Skeletal muscle satellite cell (primary cell): Measurements from ENCODE around the gene MAP4.

Experiments used
- H3K27me3 ChIP-seq: 2 replicates; pipeline ENCODE4 v1.7.0; 2013; ENCODE audit warnings: low read length; ENCODE audit not compliant: control insufficient read depth, insufficient read depth
- H3K36me3 ChIP-seq: 2 replicates; pipeline ENCODE4 v1.7.0; 2013; ENCODE audit warnings: mild to moderate bottlenecking, control low read depth, low read length; ENCODE audit not compliant: insufficient read depth
- H3K4me1 ChIP-seq: 2 replicates; pipeline ENCODE4 v1.7.0; 2013; ENCODE audit warnings: low read length; ENCODE audit not compliant: control insufficient read depth, insufficient read depth
- H3K4me2 ChIP-seq: 2 replicates; pipeline ENCODE4 v1.7.0; 2013; ENCODE audit warnings: mild to moderate bottlenecking, low read length
- H3K4me3 ChIP-seq: 2 replicates; pipeline ENCODE4 v1.7.0; 2013; ENCODE audit warnings: low read length
- H3K9ac ChIP-seq: 2 replicates; pipeline ENCODE4 v1.7.0; 2013; ENCODE audit warnings: mild to moderate bottlenecking, low read depth, low read length, moderate library complexity
- H3K9me3 ChIP-seq: replicated peaks from 2 replicates; pipeline ENCODE4 v1.7.0; 2013; ENCODE audit warnings: mild to moderate bottlenecking, control low read depth, low read length

MAP4 gene

DNA sequence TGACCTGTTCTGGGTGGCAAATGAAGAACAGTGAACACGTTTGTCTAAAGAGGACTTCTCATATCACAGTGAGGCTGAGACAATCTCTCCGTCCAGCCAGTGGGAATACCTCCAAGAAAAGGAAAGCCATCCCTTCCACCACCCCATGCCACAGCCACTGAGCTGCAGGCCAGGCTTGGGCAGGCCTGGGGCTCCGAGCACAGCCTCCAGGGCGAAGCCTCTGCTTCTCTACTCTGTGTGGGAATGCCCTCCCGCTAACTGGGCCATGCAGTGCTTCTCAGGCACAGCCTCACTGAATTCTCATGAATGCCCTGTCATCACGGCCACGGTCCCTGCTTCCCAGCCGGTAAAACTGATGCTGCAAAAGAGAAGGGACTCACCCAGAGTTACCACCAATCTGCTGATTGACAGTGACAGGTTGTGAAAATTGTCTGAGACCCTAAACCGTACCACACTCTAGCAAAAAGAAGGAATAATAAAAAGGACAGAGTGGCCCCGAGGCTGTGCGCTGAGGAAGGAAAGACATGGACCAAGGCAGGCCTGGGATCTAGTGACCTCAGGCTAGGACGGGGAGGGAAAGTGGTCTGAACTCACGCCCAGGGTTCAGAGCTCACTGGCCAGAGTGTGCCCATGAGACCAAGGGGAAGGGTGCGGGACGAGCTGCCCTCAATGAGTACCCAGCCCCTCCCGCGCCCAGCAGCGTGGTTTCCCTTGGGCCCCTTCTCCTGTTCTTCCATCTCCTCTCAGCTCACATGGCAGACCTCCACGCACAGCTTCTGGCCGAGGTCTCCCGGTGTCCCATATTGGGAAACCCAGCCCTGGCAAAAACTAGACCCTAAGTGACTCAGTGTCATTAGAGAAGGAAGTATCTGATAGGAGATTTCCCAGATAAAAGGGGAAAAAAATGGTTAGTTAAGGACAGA, 160.5 kb downstream of the MAP4 start:
- Histone ChIP-seq H3K9me3 (no peaks in the 10 kb centered on the region), H3K4me2 (no peak overlapping the region), H3K9ac (no peak overlapping the region), H3K27me3 (no peaks in the 10 kb centered on the region), H3K4me1 (no peaks in the 10 kb centered on the region), H3K36me3 (peaks cover 84% of the 10 kb centered on the region), H3K4me3 (no peak overlapping the region)

DNA sequence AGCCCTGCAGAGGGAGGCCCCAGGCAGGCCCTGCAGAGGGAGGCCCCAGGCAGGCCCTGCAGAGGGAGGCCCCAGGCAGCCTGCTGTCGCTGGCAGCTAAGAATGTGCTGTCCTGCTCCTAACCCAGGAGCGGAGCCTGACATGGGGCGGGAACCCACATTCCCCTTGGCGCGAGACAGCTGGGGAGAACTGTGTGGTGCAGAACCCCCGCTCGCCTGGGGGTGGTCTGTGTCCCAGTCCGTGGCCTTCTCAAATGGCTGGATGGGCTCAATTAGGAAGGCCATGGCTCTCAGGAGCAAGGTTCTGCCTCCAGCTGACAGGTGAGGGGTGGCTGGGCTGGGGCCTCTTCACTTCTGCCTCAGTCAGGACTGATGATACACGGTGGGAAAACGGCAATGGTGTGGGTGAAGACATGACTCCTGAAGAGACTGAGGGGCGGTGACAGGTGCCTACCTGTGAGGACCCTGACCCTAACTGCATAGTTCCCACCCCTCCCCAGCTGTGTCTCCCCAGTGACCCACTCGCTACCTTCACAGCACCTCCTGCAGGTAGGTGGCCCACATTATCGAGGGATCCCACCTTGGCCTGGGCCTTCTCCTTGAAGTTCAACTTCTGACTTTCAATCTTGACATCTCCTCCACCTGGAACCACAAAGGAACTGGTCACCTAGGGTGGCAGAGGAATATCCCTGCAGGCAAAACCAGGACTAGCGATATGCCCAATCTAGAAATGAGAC, 161.3 kb downstream of the MAP4 start:
- no peak overlapping the region for H3K9ac ChIP-seq
- no peaks in the 10 kb centered on the region for H3K4me1 ChIP-seq
- no peaks in the 10 kb centered on the region for H3K27me3 ChIP-seq
- peaks cover 84% of the 10 kb centered on the region for H3K36me3 ChIP-seq
- H3K4me3 ChIP-seq: no peak overlapping the region
- no peak overlapping the region for H3K4me2 ChIP-seq
- no peaks in the 10 kb centered on the region for H3K9me3 ChIP-seq

DNA sequence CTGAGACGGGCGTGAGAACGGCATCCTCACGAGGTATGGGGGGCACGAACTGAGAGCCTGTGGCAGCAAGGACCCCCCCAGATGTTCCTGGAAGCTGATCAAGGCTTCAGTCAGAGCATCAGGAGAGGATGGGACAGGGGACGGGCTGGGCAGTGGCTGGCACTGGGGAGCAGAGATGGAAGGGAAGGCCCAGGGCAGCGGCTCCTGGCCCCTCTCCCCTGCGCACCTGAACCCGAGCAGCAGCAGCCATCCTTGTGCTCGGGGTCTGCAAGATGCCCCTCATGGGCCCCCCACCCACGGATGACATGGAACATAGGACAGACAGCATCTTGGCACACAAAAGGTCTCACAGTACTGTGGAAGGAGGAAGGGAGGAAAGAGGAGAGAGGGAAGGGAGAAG, 161.9 kb downstream of the MAP4 start:
- no peak overlapping the region for H3K4me3 ChIP-seq
- no peaks in the 10 kb centered on the region for H3K4me1 ChIP-seq
- H3K36me3 ChIP-seq: peaks cover 86% of the 10 kb centered on the region
- H3K27me3 ChIP-seq: no peaks in the 10 kb centered on the region
- no peak overlapping the region for H3K9ac ChIP-seq
- H3K9me3 ChIP-seq: no peaks in the 10 kb centered on the region
- no peak overlapping the region for H3K4me2 ChIP-seq

DNA sequence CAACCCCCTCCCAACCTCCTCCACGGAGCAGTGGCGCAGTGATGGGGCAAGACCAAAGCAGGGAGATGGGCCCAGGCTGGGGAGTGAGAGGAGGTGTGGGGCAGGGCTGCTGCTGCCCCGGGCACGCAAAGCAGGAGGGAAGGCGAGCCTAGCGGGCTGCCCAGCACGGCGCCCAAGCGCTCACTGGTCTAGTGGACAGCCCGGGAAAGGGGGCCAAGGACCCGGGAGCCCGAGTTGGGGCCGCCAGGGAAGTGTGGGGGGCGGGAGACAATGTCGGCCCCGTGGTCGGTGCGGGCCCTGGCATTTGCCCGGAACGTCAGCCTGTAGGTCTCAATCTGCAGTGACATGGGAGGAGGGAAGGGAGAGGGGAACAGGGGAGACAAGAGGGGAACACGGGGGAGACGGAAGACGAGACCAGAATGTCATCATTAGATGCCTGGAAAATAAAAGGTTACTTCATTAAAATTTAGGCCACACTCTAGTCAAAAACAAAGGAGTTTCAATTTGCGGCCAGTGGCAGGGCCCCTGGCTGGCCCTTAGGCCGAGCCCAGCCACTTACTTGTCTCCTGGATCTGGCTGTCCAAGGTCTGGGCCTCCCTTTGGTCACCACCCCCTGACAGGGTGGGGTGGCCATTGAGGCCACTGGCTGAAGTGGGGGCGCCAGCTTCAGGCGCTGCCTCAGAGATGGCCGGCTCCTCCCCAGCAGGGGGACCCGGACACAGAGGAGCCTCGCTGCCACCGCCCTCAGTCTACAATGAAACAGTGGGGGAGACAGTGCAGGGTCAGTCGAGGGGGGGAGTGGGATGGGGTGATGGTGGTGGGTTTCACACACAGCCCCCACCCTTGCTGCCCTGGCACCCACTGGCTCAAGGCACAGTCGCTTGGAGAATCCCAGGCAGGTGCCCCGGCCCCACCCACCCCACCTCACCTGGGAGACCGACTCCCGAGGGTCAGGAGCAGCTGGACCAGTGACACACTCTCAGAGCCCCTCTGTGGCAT, 163.3 kb downstream of the MAP4 start:
- H3K36me3 ChIP-seq: peaks cover 91% of the 10 kb centered on the region
- H3K27me3 ChIP-seq: no peaks in the 10 kb centered on the region
- no peaks in the 10 kb centered on the region for H3K9me3 ChIP-seq
- no peak overlapping the region for H3K9ac ChIP-seq
- H3K4me3 ChIP-seq: no peak overlapping the region
- no peak overlapping the region for H3K4me2 ChIP-seq
- no peaks in the 10 kb centered on the region for H3K4me1 ChIP-seq

DNA sequence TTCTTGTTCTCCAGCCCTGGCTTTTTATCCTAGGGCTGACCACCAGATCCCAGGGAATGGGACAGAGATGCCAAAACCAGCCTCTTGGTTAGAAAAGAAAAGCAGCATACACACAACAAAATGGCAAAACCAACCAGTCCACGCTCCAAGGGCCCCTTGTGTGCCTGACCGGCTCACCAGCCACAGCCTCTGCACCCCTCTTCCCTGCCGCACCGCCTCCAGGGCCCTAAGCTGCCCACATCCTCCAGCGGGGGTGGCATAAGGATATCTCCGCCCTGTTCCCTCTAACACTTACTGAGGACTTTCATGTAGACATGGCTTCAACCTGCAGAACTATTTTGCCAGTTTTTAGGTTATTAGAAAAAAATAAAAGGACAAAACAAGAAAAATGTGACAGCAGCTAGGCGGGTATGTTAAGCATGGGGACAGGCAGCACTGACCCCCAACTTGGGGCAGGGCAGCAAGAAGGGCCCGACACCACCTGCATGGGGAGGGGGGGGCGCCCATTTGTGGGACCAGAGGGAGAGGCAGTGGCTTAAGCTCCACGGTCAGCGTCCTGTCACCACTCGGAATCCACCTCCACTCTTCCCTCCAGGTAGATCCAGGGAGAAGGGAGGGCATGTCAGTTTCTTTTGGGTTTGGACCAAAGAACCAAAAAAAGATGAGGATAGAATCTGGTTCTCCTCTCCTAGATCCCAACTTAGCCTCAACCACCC, 164.2 kb downstream of the MAP4 start:
- Histone ChIP-seq H3K9ac (no peak overlapping the region), H3K4me2 (no peak overlapping the region), H3K9me3 (no peaks in the 10 kb centered on the region), H3K4me1 (no peaks in the 10 kb centered on the region), H3K36me3 (peaks cover 95% of the 10 kb centered on the region), H3K4me3 (no peak overlapping the region), H3K27me3 (no peaks in the 10 kb centered on the region)

DNA sequence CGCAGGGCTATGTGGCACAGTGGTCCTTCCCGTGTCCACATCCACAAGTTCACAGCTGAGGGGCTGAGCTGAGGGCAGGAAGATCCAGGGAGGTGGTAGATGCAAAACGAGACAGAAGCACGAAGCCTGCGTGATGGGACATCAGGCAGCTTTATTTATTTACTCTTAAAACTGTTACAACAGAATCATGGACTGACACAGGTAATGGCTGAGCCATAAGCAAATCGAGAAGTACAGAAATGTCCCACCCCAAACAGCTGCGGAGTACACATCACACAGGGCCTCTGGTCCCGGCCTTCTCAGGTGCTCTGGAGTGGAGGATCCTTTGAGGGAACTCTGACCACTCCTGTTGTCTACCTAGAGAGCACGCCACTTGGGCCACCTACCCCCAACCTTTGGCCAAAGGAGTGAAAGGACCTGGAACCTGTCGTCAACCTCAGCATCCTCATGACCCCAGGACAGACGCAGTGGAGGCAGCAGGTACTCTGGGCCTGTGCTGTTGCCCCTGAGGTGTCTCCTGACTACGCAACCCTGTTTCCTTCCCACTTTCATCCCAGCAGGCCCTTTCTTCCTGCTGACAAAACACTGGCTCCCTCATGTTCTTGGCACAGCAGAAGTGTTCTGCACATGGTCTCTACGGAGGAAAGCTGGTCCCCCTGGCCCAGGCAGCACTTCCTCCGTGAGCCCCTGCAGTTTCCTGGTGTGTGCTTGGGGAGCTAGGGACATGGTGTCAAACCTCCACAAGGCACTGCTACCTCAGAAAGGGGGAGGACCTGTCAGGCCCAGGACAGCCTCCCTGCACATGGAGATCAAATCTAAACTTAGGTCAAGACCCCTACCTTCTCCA, 165.4 kb downstream of the MAP4 start:
- H3K4me1 ChIP-seq: no peaks in the 10 kb centered on the region
- no peaks in the 10 kb centered on the region for H3K9me3 ChIP-seq
- no peak overlapping the region for H3K4me2 ChIP-seq
- H3K9ac ChIP-seq: no peak overlapping the region
- H3K36me3 ChIP-seq: peaks cover 96% of the 10 kb centered on the region
- no peaks in the 10 kb centered on the region for H3K27me3 ChIP-seq
- no peak overlapping the region for H3K4me3 ChIP-seq

DNA sequence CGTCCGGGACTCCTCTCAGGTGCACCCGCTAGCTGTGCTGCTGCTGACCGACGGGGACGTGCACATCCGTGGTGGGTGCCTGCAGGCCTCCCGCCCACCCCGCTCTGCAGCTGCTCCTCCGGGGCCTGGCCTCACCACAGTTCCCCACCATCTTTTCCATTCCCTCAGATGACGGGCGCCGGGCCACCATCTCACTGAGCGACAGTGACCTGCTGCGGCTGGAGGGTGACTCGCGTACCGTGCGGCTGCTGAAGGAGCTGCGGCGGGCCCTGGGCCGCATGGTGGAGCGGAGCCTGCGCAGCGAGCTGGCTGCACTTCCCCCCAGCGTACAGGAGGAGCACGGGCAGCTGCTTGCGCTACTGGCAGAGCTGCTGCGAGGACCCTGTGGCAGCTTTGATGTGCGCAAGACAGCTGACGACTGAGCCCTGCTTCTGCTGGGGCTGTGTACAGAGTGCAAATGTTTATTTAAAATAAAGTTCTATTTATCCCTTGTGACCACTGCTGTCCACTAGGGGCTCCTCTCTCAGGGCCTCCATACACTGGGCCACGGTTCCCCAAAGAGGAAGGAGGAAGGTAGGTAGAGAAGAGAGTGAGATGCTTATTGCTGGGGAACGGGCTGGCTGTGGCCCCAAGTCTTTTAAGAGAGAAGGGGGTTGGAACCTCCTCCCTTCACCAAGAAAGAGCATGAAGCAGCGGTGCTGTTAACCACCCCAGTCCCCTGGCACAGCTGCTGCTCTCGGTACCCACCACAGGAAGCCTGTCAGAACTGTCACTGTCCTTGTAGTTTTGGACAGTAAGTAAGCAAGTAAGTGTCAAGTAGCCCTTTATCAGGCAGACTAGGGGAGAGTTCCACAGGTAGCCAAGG, 166.3 kb downstream of the MAP4 start:
- Histone ChIP-seq H3K9ac (no peak overlapping the region), H3K4me1 (no peaks in the 10 kb centered on the region), H3K4me2 (no peak overlapping the region), H3K36me3 (peaks cover 95% of the 10 kb centered on the region), H3K27me3 (no peaks in the 10 kb centered on the region), H3K4me3 (no peak overlapping the region), H3K9me3 (no peaks in the 10 kb centered on the region)

DNA sequence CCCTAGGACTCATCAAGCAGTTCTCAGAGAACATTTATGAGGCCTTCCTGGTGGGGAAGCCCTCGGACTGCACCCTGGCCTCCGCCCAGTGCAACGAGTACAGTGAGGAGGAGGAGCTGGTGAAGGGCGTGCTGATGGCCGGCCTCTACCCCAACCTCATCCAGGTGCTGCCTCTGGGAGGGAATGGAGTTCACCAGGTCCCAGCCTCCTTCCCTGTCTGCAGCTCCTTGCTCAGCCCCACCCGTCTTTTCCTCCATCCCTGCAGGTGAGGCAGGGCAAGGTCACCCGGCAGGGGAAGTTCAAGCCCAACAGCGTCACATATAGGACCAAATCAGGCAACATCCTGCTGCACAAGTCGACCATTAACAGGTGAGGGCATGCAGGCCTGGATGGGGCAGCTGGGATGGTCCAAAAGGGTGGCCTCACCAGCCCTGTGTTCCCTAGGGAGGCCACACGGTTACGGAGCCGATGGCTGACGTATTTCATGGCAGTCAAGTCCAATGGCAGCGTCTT, 167.0 kb downstream of the MAP4 start:
- Histone ChIP-seq H3K4me2 (no peak overlapping the region), H3K36me3 (peaks cover 95% of the 10 kb centered on the region), H3K4me3 (no peak overlapping the region), H3K9ac (no peak overlapping the region), H3K4me1 (no peaks in the 10 kb centered on the region), H3K27me3 (no peaks in the 10 kb centered on the region), H3K9me3 (no peaks in the 10 kb centered on the region)

DNA sequence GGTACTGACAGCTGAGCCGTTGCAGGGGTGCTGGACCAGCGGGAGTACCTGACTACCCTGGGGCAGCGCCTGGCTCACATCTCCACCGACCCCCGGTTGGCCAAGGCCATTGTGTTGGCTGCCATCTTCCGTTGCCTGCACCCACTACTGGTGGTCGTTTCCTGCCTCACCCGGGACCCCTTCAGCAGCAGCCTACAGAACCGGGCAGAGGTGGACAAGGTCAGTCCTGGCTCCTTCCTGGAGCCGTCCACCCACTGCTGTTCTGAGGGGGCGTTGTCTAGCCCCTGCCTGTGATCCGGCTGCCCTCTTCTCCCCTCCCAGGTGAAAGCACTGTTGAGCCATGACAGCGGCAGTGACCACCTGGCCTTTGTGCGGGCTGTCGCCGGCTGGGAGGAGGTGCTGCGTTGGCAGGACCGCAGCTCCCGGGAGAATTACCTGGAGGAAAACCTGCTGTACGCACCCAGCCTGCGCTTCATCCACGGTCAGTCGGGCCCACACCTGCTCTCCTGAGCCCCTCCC, 167.6 kb downstream of the MAP4 start:
- Histone ChIP-seq H3K27me3 (no peaks in the 10 kb centered on the region), H3K9ac (no peak overlapping the region), H3K4me1 (no peaks in the 10 kb centered on the region), H3K36me3 (peaks cover 95% of the 10 kb centered on the region), H3K4me2 (no peak overlapping the region), H3K9me3 (no peaks in the 10 kb centered on the region), H3K4me3 (no peak overlapping the region)
